ENCODE measurements around the gene ZC3H15.

ZC3H15 gene

GRCh38 chr2:186544255-186544675 lies 58.2 kb downstream of the ZC3H15 start:
- DNase-seq: no peak

DNA sequence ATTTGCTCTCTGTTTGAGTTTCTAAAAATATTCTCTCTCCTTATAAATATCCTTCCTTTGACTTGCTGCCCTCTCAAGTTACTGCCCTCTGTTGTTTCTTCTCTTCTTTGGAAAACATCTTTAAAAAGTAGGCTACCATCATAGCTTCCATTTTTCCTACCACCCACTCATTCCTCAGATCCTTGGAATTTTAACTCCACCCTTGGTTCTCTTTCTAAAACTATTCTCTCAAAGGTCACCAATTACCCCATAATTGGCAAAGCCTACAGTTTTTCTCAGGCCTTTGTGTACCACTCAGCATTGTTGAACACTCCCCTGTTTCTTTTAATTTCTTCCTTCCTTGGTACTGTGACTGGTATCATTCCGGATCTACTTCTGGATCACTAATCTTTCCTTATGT lies 60.8 kb downstream of the ZC3H15 start:
- no peak for DNase-seq

- no peak for DNase-seq
Measured at GRCh38 chr2:186551323-186552050, 65.4 kb downstream of the ZC3H15 start.

GRCh38 chr2:186554429-186554828 lies 68.4 kb downstream of the ZC3H15 start:
- no peak for DNase-seq

DNA sequence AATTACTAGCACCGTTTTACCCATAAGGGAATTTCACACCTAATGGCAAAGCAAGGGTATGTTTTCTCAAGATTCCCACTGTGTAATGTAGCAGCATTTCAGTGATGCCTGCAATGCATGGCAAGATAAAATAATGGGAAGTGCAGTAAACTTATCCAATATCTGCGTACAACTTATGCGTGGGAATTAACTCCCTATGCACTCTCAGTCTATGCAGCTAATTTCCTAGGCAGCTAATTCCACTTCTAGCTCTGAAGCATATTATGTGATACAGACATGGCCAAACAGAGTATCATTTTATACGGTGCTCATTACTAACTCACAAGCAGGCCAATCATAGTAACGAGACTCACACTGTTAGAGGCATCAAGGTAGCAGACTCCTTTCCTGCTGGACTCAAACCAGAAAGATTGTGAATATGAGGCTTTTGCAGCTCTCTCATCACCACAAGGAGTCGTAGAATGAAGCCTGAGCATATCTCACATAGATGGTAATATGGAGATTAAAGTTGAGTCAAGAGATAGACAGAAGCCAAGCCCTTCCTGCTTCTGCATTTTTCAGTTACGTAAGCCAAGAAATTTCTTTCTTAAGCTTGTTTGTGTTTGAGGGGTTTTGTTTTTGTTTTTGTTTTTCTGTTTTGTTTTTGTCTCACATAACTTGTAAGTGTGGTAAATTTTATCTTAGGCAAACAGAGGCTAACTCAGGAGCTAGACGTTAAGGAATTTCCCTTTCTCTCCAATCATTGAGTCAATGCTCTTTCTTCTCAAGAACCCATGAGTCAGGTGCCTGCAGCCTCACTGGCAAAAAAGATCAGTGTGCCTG lies 69.0 kb downstream of the ZC3H15 start:
- DNase-seq: no peak

- DNase-seq: no peak
Measured at GRCh38 chr2:186558512-186559276, 72.6 kb downstream of the ZC3H15 start.

Measured in NCI-H1436 treated with DMSO at 0.1 percent for 48 hours (cell line).